ENCODE measurements around the gene MAN2A1.

DNA sequence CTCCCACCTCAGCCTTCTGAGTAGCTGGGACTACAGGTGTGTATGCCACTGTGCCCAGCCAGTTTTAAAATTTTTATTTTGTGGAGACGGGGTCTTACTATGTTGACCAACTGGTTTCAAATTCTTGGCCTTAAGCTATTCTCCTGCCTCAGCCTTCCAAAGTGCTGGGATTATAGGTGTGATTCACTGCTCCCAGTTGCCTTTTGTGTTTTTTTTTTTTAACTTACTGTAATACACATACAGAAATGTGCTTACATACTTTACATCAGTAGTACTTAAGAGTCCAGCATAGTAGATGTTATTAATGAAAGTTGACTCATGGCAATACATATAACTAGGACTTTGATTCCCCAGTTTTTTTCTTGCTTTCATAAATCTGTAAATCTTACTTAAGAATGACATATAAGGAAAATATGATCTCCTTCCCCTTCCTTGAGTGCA, 4.7 kb downstream of the MAN2A1 start:
- TF ChIP-seq, protein P1, sequence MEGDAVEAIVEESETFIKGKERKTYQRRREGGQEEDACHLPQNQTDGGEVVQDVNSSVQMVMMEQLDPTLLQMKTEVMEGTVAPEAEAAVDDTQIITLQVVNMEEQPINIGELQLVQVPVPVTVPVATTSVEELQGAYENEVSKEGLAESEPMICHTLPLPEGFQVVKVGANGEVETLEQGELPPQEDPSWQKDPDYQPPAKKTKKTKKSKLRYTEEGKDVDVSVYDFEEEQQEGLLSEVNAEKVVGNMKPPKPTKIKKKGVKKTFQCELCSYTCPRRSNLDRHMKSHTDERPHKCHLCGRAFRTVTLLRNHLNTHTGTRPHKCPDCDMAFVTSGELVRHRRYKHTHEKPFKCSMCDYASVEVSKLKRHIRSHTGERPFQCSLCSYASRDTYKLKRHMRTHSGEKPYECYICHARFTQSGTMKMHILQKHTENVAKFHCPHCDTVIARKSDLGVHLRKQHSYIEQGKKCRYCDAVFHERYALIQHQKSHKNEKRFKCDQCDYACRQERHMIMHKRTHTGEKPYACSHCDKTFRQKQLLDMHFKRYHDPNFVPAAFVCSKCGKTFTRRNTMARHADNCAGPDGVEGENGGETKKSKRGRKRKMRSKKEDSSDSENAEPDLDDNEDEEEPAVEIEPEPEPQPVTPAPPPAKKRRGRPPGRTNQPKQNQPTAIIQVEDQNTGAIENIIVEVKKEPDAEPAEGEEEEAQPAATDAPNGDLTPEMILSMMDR (conservative IDR thresholded peaks at IDR 0.05 in 1 of 2, IDR thresholded peaks at IDR 0.05 in 1 of 2; ENCODE audit: low read depth in 1 of 2, low read length in 2 of 2): no peak
- no peak for TF ChIP-seq EZH2 (IDR thresholded peaks at IDR 0.05; ENCODE audit: low read length, missing control alignments)

Data from fibroblast of lung (primary cell).